Measurements from ENCODE around the gene RAB11FIP4. TPM values are rescaled to one million over a fixed set of nuclear protein-coding genes. Genes with fewer than 3 reads are reported as not detected.

RAB11FIP4 gene
- total RNA-seq, 4 donors from 2014 or later = 0.47 to 14.1 (median 1.9) TPM

- no peak overlapping the region for H3K27ac ChIP-seq
- TF ChIP-seq EP300 (IDR thresholded peaks at IDR 0.05) (no peak), POLR2AphosphoS5 (IDR thresholded peaks at IDR 0.05) (no peak), POLR2A (IDR thresholded peaks at IDR 0.05) (no peak), CTCF (IDR thresholded peaks at IDR 0.05) (no peak)
- H3K36me3 ChIP-seq = no peaks in the 10 kb centered on the region
- H3K4me1 ChIP-seq = no peaks in the 10 kb centered on the region
- no peak overlapping the region for H3K4me3 ChIP-seq
- no peaks in the 10 kb centered on the region for H3K9me3 ChIP-seq
- no peak for ATAC-seq
- H3K27me3 ChIP-seq = peaks cover 10% of the 10 kb centered on the region
- WGBS, 2 donors (ENCODE audit: low coverage in 1 of 2) = 61% methylated on average over 2 of the region's 11 CpGs; no CpG with 5 or more reads in 1 of the 2 donors
These were observed 126.0 kb downstream of the RAB11FIP4 start for GRCh38 chr17:31517524-31517923.

GRCh38 chr17:31518478-31518877, 127.0 kb downstream of the RAB11FIP4 start:
- H3K36me3 ChIP-seq = no peaks in the 10 kb centered on the region
- H3K27ac ChIP-seq = no peak overlapping the region
- no peak overlapping the region for H3K4me3 ChIP-seq
- no peaks in the 10 kb centered on the region for H3K9me3 ChIP-seq
- no peaks in the 10 kb centered on the region for H3K4me1 ChIP-seq
- 91% methylated on average over 4 of the region's 4 CpGs; no CpG with 5 or more reads in 1 of the 2 donors for WGBS, 2 donors (ENCODE audit: low coverage in 1 of 2)
- TF ChIP-seq CTCF (IDR thresholded peaks at IDR 0.05) = no peak
- TF ChIP-seq EP300 (IDR thresholded peaks at IDR 0.05) = no peak
- TF ChIP-seq POLR2A (IDR thresholded peaks at IDR 0.05) = no peak
- no peak for ATAC-seq
- peaks cover 13% of the 10 kb centered on the region for H3K27me3 ChIP-seq

GRCh38 chr17:31521632-31522283, 130.3 kb downstream of the RAB11FIP4 start:
- 84 to 86% methylated on average over 9 to 10 of the region's 13 CpGs for WGBS, 2 donors (ENCODE audit: low coverage in 1 of 2)
- Histone ChIP-seq H3K4me1 (peaks cover 0 to 6% (median 0%) of the 10 kb centered on the region in 3 donors), H3K27me3 (peaks cover 13% of the 10 kb centered on the region), H3K36me3 (no peaks in the 10 kb centered on the region), H3K27ac (no peak overlapping the region), H3K9me3 (no peaks in the 10 kb centered on the region), H3K4me3 (no peak overlapping the region)
- ATAC-seq = no peak
- TF ChIP-seq POLR2A (IDR thresholded peaks at IDR 0.05) = no peak
- no peak for TF ChIP-seq POLR2AphosphoS5 (IDR thresholded peaks at IDR 0.05)
- TF ChIP-seq CTCF (IDR thresholded peaks at IDR 0.05) = no peak
- TF ChIP-seq EP300 (IDR thresholded peaks at IDR 0.05) = no peak

- TF ChIP-seq POLR2AphosphoS5 (IDR thresholded peaks at IDR 0.05) = no peak
- no peak for TF ChIP-seq POLR2A (IDR thresholded peaks at IDR 0.05)
- TF ChIP-seq EP300 (IDR thresholded peaks at IDR 0.05) = no peak
- TF ChIP-seq CTCF (IDR thresholded peaks at IDR 0.05) = no peak
- ATAC-seq = no peak
These were observed 130.9 kb downstream of the RAB11FIP4 start for GRCh38 chr17:31522284-31522931.

More at GRCh38 chr17:31522284-31522931, 130.9 kb downstream of the RAB11FIP4 start:
- peaks cover 0 to 6% (median 0%) of the 10 kb centered on the region in 3 donors for H3K4me1 ChIP-seq
- no peak overlapping the region for H3K27ac ChIP-seq
- no peaks in the 10 kb centered on the region for H3K36me3 ChIP-seq
- H3K4me3 ChIP-seq = no peak overlapping the region
- H3K27me3 ChIP-seq = peaks cover 13% of the 10 kb centered on the region
- WGBS, 2 donors (ENCODE audit: low coverage in 1 of 2) = 100% methylated on average over 1 of the region's 16 CpGs; no CpG with 5 or more reads in 1 of the 2 donors
- H3K9me3 ChIP-seq = no peaks in the 10 kb centered on the region

Data from gastroesophageal sphincter (tissue), 4 donors.